Eye (tissue), 1 donor: ENCODE data around the gene GLYR1.

Experiments
- DNase-seq: peaks from one replicate; pipeline ENCODE4 v3.0.0-alpha.2; 2015

The GLYR1 gene

DNA sequence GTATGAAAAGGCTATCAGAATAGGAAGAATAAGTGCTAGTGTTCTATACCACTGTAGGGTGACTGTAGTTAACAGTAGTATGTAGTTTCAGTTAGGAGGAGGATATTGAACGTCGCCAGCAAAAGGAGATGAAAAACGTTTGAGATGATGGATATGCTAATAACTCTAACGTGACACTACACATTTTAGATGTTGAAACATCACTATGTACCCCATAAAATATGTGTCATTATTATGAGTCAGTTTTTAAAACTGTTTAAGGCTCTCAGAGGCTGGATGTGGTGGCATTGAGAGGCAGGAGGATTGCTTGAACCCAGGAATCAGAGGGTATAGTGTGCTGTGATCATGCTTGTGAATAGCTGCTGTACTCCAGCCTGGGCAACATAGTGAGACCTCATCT is 32.0 kb upstream of the GLYR1 start:
- DNase-seq: no peak

- DNase-seq: no peak
Measured at GRCh38 chr16:4877380-4877685, 30.2 kb upstream of the GLYR1 start.

DNA sequence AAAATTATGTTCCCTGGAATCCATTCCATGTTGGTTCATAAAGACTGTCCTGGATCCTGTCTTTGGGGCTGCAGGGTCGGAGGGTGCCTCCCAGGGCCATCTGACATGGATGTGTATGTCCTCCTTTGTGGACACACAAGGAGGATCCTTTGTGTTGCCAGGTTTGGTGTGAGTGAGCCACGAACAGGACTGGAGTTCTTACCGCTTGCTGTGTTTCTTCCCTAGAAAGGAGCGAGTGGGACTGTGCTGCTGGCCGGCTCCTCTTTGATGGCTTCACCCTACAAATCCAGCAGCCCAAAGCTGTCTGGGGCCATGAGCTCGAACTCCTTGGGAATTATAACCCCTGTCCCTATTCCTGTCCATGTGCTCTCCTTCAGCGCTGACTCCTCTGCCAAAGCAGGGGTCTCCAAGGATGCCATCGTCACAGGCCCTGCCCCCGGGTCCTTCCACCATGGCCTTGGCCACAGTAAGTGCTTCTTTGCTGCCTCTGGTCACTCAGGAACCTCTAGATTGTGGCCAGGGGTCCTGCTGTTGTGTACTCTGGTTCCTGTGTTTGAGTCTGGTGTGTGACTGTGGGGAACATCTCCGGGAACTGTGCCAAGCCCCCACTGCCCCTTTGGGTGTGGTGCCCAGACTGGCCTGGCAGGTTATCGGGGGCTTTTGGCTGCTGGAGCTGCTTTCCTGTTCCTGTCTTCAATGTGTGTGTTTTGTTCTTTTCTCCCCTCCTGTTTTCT is 29.7 kb upstream of the GLYR1 start:
- DNase-seq: no peak

DNA sequence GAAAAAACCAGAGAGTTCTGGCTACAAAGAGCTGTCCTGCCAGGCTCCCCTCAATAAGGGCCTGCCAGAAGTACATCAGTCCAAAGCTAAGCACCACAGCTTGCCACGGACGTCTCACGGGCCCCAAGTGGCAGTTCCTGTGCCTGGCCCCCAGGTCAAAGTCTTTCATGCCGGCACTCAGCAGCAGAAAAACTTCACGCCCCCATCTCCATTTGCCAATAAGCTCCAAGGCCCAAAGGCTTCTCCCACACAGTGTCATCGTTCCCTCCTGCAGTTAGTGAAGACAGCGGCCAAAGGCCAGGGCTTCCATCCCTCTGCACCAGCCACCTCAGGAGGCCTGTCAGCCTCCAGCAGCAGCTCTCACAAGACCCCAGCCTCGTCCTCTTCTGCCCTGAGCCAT is 27.6 kb upstream of the GLYR1 start:
- no peak for DNase-seq

DNA sequence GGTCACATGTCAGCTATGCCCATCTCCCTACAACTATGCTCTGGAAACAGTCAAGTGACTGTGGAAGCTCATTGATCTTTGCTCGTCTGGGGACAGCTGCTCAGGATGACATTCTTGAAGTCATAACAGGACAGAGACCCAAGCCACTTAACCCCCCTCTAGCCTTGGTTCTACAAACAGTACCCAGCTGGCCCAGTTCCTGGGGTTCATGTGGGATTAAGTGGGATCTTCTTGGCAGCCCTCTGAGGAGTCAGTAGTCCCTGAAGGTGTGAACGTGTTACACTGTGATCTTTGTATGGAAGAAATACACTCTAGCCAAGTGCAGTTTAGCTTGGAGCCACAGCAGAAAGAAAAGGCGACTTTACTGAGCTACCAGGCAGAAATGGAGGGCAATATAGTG is 26.0 kb upstream of the GLYR1 start:
- no peak for DNase-seq

DNA sequence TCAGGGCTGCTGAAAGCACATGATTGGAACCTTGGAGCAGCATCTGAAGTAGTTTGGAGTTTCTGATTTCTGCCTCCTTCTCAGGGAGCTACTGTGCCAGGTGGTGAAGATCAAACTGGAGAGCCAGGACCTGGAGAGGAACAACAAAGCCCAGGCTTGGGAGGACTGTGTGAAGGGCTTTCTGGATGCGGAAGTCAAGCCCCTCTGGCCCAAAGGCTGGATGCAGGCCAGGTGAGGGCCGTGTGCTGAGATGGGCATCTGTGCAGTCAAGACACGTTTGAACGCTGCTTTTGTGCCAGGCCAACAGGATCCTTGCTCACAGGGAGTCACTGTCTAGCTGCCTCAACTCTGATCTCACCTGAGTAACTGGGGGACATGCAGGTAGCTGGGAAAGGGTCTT is 24.0 kb upstream of the GLYR1 start:
- no peak for DNase-seq

DNA sequence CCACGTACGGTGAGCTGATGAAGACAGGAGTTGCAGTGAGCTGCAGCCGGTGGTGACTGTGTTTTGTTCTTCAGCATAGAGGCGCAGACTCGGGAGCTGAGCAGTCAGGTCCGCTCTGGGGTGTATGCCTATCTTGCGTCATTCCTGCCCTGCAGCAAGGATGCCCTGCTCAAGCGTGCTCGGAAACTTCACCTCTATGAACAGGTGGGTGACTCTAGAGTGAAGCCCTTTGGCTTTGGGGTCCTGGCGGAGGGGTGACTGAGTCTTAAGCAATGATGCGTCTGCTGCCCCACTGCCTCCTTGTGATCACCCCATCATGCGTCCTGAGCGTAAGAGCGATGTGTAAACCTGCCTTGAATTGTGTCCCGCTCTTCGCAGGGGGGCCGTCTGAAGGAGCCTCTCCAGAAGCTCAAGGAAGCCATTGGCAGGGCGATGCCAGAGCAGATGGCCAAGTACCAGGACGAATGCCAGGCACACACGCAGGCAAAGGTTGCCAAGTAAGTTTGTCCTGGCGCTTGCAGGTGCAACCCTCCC is 23.1 kb upstream of the GLYR1 start:
- DNase-seq: no peak

DNA sequence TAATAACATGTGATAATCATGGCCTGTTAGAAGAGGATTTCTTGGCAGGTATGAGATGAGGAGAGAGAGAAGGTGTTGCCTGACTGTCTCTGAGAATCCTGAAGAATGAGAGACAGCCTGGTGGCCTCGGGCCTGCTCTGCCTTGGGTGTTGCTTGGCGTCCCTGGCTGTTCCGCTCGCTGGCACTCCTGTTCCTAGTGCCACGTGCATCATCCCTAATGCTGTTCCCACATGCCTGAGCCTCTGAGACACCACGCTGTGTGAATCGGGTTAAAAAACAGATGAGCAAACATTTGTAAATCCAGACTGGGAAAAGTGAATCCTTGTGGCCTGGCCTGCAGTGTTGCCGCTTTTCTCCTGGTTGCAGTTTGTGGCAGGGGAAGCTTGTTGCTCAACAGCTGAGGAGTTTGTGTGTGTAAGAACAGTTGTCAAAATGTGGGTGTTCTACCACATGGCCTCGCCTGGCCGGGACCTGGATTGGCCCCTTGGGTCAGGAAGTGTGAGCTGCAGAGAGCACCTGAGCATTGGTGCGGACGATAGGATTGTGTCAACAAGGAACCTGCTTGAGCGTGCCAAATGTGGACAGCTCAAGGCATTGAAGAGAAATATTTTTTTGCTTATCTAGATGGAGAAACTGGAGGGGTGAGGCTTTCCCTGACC is 22.2 kb upstream of the GLYR1 start:
- no peak for DNase-seq

GRCh38 chr16:4868535-4868934 is 21.4 kb upstream of the GLYR1 start:
- no peak for DNase-seq

DNA sequence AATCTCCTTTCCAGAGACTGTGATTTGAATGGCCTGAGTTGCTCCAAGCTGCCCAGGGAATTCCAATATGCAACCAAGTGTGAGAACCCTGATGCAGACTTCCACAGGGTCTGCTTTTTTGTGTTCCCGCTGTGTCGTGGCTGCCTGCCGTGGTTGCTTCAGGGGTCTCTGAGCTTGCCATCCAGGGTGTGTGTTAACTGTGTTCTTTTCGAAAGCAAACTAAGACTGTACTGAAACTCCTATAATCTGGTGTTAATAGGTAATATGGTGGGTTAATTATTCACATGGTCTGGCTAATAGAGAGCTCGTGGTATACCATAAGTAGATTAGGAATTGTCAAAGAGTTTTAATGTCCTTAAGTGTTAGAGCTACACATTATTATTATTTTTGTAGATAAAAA is 20.9 kb upstream of the GLYR1 start:
- DNase-seq: peak; percentile 22

DNA sequence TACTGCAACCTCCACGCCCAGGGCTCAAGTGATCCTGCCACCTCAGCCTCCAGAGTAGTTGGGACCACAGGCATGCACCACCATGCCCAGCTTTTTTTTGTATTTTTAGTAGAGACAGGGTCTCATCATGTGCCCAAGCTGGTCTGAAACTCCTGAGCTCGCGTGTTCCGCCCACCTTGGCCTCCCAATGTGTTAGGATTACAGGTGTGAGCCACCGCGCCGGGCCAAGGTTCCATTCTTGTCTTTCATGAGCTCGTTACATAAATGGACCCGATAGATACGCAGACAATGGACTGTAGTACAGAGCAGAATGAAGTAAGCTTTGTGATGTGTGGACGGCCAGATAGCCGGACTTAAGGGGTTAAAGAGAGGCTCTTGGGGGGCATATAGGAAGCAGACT is 19.5 kb upstream of the GLYR1 start:
- DNase-seq: no peak

DNA sequence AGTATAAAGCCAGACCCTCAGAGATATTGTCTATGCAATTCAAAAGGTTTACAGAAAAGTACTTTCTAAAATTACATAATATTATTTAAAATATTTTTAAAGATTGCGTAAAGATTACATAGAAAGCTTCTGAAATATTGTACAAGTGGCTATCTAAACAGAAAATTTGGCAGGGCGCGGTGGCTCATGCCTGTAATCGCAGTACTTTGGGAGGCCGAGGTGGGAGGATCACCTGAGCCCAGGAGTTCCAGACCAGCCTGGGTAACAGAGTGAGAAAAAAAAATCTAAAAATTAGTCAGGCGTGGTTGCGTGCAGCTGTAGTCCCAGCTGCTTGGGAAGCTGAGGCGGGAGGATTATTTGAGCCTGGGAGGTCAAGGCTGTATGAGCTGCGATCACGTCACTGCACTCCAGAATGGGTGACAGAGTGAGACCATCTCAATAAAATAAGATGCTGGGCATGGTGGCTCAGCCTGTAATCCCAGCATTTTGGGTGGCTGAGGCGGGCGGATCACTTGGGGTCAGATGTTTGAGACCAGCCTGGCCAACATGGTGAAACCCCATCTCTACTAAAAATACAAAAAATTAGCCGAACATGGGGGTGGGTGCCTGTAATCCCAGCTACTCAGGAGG is 18.3 kb upstream of the GLYR1 start:
- no peak for DNase-seq

GRCh38 chr16:4864728-4865127 is 17.6 kb upstream of the GLYR1 start:
- no peak for DNase-seq

- DNase-seq: no peak
Measured at GRCh38 chr16:4862639-4863038, 15.6 kb upstream of the GLYR1 start.

GRCh38 chr16:4860727-4861342 is 13.7 kb upstream of the GLYR1 start:
- DNase-seq: no peak

- DNase-seq: no peak
Measured at GRCh38 chr16:4859900-4860255, 12.8 kb upstream of the GLYR1 start.

DNA sequence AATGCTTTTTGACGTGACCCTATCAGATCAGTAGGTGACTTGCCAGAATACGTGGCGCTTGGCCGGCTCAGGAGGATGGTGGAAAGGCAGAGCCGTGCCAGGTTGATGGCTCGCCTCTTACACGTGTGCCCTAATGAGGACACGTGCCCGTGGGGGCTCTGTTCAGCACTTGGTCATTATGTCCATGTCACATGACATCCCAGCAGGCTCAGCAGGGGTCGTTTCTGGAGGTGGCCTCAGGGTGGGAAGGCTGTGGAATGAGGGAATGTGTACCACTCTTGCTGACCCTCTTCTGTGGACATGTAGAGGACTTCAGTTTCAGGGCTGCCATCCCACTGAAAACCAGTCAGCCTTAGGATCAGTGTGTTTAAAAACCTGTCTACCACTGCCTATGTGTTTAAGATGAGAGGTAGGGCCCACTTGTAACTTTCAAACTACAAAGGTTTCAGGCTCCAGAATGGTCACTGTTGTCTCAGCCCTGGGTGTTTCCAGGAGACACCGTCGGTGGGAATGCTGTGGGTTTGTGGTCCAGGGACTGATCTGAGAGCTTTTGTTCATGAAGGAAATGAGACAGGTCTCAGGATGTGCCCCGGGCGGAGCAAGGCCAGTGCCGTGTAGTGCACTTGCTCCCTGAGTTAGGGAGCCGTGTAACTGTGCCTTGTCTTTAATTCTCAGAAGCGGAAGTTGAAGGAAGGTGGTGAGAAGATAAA is 12.3 kb upstream of the GLYR1 start:
- no peak for DNase-seq

- DNase-seq: no peak
Measured at GRCh38 chr16:4855804-4856203, 8.7 kb upstream of the GLYR1 start.

GRCh38 chr16:4855371-4855770 is 8.3 kb upstream of the GLYR1 start:
- DNase-seq: no peak

DNA sequence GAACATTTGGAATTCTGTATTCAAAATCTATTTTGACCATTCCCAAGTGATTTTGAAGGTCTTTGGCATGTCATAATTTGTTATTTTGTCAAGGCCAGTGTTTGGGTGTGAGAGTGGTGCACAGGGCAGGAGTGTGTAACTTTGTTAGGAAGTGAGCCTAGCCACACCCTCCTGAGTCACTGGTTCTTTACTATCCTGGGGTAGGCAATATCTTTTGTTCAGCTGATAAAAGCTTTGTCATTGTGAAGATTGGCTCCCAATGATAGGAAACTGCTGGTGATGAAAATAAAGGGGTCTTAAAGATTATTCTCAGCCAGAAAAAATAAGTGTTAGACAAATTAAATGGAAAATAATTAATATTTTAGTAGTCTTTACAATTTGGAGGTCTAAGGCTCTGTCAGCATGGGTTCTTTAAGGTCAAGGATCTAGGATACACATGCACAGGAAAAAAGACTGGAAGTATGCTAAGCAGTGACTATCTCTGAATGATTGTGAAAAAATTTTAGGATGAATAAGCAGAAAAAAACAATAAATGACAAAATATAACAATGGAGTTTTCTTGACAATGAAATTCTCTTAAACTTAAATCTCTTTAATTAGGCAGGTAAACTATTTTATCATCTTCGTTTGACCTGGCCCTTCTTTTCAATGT is 5.3 kb upstream of the GLYR1 start:
- no peak for DNase-seq

DNA sequence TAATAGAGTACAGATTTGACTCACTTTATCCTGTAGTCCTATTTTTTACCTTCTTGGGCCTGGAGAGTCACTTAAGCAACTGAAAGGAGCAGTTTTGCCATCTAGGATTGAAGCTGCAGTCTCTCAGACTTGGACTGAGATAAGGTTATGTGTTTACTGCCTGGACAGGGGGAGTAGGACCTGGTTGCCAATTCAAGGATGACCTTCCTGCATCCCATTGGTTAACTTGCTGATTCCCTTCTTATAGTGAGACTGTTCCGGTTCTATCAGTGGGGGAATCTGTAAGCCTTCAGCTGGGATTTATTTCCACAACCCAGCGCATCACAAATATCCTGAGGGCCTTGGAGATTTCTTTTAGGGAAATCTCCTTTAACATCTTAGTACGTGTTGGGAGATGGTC is 3.1 kb upstream of the GLYR1 start:
- no peak for DNase-seq

- DNase-seq: peak; percentile 53
Measured at GRCh38 chr16:4847774-4848587, 893 bp upstream of the GLYR1 start.
